GM18909 (cell line): ENCODE data around the gene RNF186.
"Not testable (repeated sequence)": the region's sequence is repeated elsewhere in the genome, so short reads cannot be mapped to it uniquely, and the experiment has no call there.

Experiments
- ATAC-seq: cut with Tn5 transposase; IDR thresholded peaks from one replicate; pipeline ENCODE4 v1.9.1; 2021; ENCODE audit warnings: mild to moderate bottlenecking; ENCODE audit not compliant: unreplicated experiment, poor library complexity

The RNF186 gene

GRCh38 chr1:19798486-19799229, 16.4 kb downstream of the RNF186 start:
- ATAC-seq, result no peak

- ATAC-seq, result no peak
Observed at GRCh38 chr1:19797827-19798226, 17.3 kb downstream of the RNF186 start.

- no peak for ATAC-seq
Observed at GRCh38 chr1:19794583-19794982, 20.5 kb downstream of the RNF186 start.

GRCh38 chr1:19793360-19794046, 21.6 kb downstream of the RNF186 start:
- no peak for ATAC-seq

- no peak for ATAC-seq
Observed at GRCh38 chr1:19792237-19793002, 22.7 kb downstream of the RNF186 start.

- ATAC-seq, result not testable (repeated sequence)
Observed at GRCh38 chr1:19790061-19790975, 24.8 kb downstream of the RNF186 start.

GRCh38 chr1:19786988-19787423, 28.1 kb downstream of the RNF186 start:
- ATAC-seq, result no peak

GRCh38 chr1:19785660-19786059, 29.4 kb downstream of the RNF186 start:
- no peak for ATAC-seq

GRCh38 chr1:19780267-19780877, 34.7 kb downstream of the RNF186 start:
- no peak for ATAC-seq

- ATAC-seq, result no peak
Observed at GRCh38 chr1:19776933-19777332, 38.1 kb downstream of the RNF186 start.

GRCh38 chr1:19776287-19776686, 38.8 kb downstream of the RNF186 start:
- no peak for ATAC-seq

GRCh38 chr1:19775831-19776230, 39.3 kb downstream of the RNF186 start:
- ATAC-seq, result no peak

- no peak for ATAC-seq
Observed at GRCh38 chr1:19775317-19775716, 39.8 kb downstream of the RNF186 start.

- no peak for ATAC-seq
Observed at GRCh38 chr1:19774180-19774785, 40.8 kb downstream of the RNF186 start.

- no peak for ATAC-seq
Observed at GRCh38 chr1:19773485-19773884, 41.6 kb downstream of the RNF186 start.

GRCh38 chr1:19772053-19772452, 43.0 kb downstream of the RNF186 start:
- ATAC-seq, result no peak

GRCh38 chr1:19771350-19771749, 43.7 kb downstream of the RNF186 start:
- ATAC-seq, result no peak

GRCh38 chr1:19770436-19771190, 44.5 kb downstream of the RNF186 start:
- ATAC-seq, result no peak
